IPS DF 4.7 (cell line): ENCODE measurements around the gene C19orf47.
A peak's percentile ranks its signal among the peaks of the same experiment; 100 is the strongest.

Experiments used
- DNase-seq: peaks from one replicate; pipeline ENCODE4 v3.0.0-alpha.2; 2013; ENCODE audit warnings: low spot score; ENCODE audit errors: extremely low read depth

Gene C19orf47

GRCh38 chr19:40348125-40348913 lies at the start of gene C19orf47, which contains the start of gene PLD3:
Gene C19orf47, minus strand, starts transcription at chr19:40348397. Its CDS starts 6,540 bp downstream, at chr19:40341857.
Gene PLD3, plus strand, starts transcription at chr19:40348695. Its CDS starts 17,789 bp downstream, at chr19:40366484.
- peak; percentile 91 for DNase-seq

DNA sequence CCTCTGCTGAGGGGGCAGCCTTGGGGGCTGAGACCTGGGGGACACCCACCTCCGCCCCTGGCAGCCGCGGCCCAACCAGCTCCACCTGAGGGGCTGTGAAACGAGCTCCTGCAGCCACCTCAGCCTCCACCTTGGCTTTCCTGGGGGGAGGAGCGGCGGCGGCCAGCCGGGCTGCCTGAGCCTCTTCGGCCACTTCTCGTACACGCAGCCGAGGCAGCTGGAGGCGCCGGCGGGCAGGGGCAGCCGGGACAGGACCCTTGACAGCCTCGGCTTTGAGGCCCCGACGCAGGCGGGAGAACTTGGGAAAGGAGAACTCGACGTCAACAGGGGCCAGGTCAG lies 49.3 kb upstream of the C19orf47 start:
- DNase-seq = no peak

DNA sequence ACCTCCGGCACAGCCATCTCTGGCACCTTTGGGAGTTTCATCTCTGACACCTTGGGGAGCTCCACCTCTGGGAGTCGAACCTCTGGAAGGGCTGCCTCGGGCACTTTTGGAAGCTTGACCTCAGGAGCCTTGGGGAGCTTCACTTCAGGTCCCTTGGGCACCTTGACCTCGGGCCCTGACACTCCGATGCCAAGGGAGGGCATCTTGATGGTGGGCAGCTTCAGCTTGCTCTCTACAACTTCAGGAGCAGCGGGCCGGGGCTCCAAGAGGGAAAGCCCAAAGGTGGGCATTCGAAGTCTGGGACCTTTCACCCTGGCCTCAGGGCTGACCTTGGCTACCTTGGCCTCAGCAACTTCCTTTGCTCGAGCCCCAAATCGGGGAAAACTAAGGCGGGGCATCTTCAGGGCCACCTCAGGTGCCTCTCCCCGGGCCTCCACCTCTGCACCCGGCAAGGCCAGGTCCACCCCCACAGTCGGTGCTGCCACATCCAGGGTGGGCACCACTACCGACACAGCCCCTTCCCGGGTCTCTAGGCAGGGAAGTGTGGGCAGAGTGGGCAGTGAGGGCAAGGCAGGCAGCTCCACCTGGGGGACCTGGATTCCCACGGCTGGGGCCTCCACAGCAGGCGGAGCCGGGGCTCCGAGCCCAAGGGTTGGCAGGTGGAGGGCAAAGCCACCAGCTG lies 48.8 kb upstream of the C19orf47 start:
- no peak for DNase-seq

GRCh38 chr19:40395956-40396355 lies 47.8 kb upstream of the C19orf47 start:
- DNase-seq = no peak

GRCh38 chr19:40394816-40395210 lies 46.6 kb upstream of the C19orf47 start:
- DNase-seq = no peak

DNA sequence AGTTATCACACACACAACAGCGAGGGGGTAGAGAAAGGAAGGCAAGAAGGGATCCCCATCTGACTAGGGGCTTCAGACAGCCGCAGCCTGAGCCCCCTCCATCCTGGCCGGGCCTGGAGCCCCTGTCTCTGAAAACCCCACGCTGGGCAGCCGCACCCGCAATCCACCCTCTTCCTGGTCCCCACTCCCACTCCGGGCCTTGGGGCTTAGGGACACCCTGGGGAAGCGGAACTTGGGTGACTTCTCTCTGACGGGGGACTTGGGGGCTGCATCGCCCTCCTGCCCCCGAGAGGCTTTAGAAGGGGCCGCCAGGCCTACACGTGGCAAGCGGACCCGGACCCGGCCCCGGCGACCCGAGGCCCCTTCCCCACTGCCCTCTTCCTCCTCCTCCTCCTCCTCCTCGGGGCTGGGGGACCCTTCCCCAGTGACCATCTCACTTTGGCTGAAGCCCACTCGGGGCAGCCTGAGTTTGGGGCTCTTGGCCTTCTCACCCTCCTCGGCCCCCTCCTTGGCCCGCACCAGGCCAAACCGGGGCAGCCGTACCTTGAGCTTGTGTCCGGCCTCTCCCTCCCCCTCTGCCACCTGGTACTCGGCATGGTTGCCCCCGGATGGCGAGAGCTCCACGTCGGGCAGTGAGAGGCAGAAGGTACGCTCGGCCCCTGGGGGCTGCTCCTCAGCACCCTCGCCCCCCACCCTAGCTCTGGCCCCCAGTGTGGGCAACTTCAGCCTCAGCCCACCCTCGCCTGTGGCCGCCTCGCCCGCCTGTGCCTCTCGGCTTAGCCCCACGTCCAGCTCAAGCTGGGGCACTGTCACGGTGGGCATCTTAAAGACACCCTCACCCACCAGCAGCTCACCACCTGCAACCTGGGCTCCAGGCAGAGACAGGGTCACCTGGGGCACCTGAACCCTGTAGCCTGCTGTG lies 46.0 kb upstream of the C19orf47 start:
- no peak for DNase-seq

- no peak for DNase-seq
These were observed 44.8 kb upstream of the C19orf47 start for GRCh38 chr19:40392894-40393517.

DNA sequence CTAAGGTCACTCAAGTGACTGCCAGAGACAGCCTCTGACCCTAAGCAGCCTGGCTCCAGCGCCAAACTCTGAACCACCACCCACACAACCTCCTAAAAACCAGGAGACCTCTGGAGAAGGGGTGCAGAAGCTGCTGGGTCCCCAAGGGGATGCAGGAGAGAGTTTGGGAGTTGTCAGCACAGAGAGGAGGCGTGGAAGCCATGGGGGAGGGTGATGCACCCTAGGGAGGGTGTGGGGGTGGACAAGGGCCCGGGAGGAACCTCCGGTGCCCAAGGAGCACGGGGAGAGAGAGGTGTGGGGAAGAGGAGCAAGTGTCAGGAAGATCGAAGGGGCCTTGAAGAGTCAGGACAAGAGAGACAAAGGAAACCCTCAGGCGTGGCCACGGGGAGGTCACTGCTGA lies 43.9 kb upstream of the C19orf47 start:
- DNase-seq = no peak

GRCh38 chr19:40390084-40390742 lies 42.0 kb upstream of the C19orf47 start, which contains the start of gene HIPK4:
Gene HIPK4, minus strand, starts transcription at chr19:40390181. Its CDS starts 279 bp downstream, at chr19:40389902.
- DNase-seq = no peak

DNA sequence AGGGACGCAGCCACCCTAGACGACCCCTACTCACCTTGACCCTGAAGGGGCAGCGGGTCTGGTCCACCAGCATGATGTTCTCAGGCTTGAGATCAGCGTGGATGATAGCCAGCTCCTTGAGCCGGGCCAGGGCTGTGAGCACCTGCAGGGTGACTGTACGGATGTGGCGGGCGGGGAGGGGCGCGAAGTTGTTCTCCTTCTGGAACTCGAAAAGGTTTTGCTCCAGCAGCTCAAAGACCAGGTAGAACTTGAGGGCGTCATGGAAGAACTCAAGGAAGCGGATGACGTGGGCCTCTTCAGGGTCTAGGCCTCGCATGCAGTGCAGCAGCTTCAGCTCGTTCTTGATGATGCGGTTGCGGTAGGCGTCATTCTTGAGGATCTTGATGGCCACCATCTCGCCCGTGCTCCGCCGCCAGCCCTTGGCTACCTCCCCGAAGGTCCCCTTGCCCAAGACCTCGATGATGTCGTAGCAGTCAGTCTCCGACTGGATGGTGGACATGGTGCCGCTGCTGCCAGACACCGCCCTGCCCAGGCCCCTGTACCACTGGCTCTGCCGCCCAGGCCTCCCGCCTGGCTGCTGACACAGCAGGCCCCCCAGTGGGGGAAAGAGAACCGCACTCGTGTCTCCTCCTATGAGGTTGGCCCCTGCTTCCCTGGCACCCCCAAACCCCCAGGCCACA lies 41.3 kb upstream of the C19orf47 start:
- DNase-seq = no peak

GRCh38 chr19:40388481-40388880 lies 40.3 kb upstream of the C19orf47 start:
- DNase-seq = no peak

GRCh38 chr19:40387155-40387554 lies 39.0 kb upstream of the C19orf47 start:
- DNase-seq = no peak

DNA sequence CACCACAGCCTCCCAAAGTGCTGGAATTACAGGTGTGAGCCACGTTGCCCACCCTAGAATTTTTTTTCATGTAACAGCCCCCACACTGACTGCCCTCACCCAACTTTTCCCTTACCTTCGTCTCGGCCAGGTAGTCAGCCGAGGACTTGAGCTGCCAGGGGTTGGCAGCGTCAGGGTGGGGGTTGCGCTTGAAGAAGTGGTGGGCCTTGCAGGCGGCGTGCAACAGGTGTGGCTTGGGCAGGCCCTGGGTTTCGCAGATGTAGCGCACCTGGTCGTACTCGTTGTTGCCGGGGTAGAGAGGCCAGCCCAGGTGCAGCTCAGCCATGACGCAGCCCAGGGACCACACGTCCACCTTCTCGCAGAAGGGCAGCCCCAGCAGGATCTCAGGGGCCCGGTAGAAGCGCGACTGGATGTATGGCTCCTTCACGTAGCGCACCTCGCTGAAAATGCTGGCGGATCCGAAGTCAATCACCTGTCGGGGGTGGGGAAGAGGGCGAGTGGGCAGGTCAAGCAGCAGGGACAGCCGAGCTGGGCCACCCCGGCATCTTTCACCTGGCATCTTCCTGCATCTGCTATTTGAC lies 35.6 kb upstream of the C19orf47 start:
- no peak for DNase-seq

DNA sequence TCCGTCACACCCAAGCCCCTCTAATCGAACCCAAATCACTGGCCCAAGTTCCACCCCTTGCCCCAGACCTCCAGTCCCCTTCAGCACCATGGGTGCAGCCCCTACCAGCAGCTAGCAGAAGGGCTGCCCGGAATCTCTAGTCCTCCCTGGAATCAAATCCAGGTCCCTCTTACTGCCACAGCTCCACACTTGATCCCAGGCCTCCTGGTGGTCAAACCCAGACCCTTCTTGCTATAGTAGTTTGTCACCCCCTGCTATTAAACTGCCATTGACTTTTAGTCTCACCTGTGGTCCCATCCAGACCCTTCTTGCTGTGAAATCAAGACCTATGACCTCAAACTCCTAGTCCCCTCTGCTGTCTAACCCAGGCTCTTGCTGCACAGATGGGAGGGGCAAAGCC lies 33.1 kb upstream of the C19orf47 start:
- DNase-seq = no peak

- no peak for DNase-seq
These were observed 32.2 kb upstream of the C19orf47 start for GRCh38 chr19:40380199-40381037.

DNA sequence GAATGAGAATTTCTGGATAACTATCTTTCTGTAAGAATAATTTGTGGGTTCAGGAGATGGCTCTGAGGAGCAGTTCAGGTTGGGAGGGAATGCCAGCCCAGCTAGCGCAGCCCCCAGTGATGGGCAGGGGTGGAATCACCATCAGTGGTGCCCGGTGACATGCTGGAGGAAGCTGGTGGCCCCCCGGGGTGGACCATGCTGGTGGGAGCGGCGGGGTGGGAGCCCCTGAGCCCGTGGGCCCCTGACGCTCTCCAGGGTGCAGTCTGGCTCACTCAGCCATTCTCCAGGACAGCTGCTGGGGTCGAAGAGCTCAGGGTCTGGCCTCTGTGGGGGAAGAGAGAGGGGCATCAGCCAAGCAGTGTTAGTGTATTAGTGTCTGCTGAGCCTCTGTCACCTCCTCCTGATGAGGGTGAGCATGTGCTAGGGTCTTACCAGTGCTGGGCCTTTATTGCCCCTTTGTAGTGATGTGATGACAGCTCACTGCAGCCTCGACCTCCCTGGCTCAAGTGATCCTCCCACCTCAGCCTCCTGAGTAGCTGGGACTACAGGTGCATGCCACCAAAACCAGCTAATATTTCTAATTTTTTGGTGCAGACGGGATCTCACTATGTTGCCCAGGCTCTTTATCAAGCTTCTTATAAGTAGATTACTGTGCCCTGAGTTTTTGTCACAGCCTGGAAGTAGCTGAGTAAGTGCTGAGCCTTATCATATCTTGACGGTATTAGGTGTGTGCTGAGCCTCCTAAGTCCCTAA lies 31.4 kb upstream of the C19orf47 start:
- no peak for DNase-seq

GRCh38 chr19:40378509-40378908 lies 30.3 kb upstream of the C19orf47 start:
- no peak for DNase-seq

DNA sequence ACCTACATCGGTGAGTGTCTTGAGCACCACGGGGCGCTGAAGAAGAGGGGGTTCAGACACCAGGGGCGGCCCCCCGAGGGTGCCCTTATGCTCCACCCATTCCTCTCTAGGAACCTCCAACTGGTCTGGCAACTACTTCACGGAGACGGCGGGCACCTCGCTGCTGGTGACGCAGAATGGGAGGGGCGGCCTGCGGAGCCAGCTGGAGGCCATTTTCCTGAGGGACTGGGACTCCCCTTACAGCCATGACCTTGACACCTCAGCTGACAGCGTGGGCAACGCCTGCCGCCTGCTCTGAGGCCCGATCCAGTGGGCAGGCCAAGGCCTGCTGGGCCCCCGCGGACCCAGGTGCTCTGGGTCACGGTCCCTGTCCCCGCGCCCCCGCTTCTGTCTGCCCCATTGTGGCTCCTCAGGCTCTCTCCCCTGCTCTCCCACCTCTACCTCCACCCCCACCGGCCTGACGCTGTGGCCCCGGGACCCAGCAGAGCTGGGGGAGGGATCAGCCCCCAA lies 29.7 kb upstream of the C19orf47 start:
- DNase-seq = no peak
